ENCODE data around the gene ADAT1.

- no peak for TF ChIP-seq CTCF (IDR thresholded peaks at IDR 0.05)
- TF ChIP-seq POLR2A (IDR thresholded peaks at IDR 0.05) = no peak
Observed at GRCh38 chr16:75567911-75568310, 55.2 kb downstream of the ADAT1 start.
